Gastroesophageal sphincter (tissue), 3 donors: ENCODE results near the gene OR4S1.

Source experiments
- CTCF ChIP-seq, 4 experiments: fragments of 200-600 bp in 2 of 4; fragments of 450-650 bp in 2 of 4; sonication (generic) in 1 of 4; IDR thresholded peaks; one replicate each; pipeline ENCODE4 v1.5.1; 2017 to 2019; ENCODE audit warnings: antibody characterized with exemption in 4 of 4, mild to moderate bottlenecking in 2 of 4, moderate library complexity in 2 of 4
- EP300 ChIP-seq: sonication (generic); formaldehyde crosslinking; IDR thresholded peaks from one replicate; pipeline ENCODE4 v1.6.1; 2017; ENCODE audit warnings: antibody characterized with exemption, mild to moderate bottlenecking
- POLR2A ChIP-seq, 2 donors: fragments of 450-650 bp; IDR thresholded peaks; one replicate each; pipeline ENCODE4 v1.6.1; 2017; ENCODE audit warnings: antibody characterized with exemption in 2 of 2, mild to moderate bottlenecking in 2 of 2, moderate library complexity in 1 of 2
- POLR2AphosphoS5 ChIP-seq: sonication (generic); formaldehyde crosslinking; IDR thresholded peaks from one replicate; pipeline ENCODE4 v1.6.1; 2017; ENCODE audit warnings: antibody characterized with exemption

- TF ChIP-seq CTCF (IDR thresholded peaks at IDR 0.05) (no peak), EP300 (no peak), POLR2AphosphoS5 (no peak), POLR2A (IDR thresholded peaks at IDR 0.05) (no peak)
These were observed 42.6 kb upstream of the OR4S1 start, which contains the start of gene OR4X1 for GRCh38 chr11:48263423-48263911.
